CD4-positive, alpha-beta T cell (primary cell): Measurements from ENCODE around the gene HTATSF1. TPM values are rescaled to one million over a fixed set of nuclear protein-coding genes. Genes with fewer than 3 reads are reported as not detected.

Source experiments
- ATAC-seq: fragments of 200-7000 bp; cut with Tn5 transposase; one replicate; pipeline ENCODE4 v1.10.0; 2022; ENCODE audit warnings: mild to moderate bottlenecking; ENCODE audit not compliant: poor library complexity
- CTCF ChIA-PET: fragments of 350-600 bp; sonication (Branson Sonifier 250); formaldehyde crosslinking; loops from one replicate; lab custom pipeline; 2021; ENCODE audit warnings: antibody characterized with exemption, inconsistent platforms; lab: Charles Lee
- POLR2A ChIA-PET: fragments of 350-600 bp; sonication (Branson Sonifier 250); formaldehyde crosslinking; loops from one replicate; lab custom pipeline; 2021; ENCODE audit warnings: antibody characterized with exemption, inconsistent platforms; lab: Charles Lee
- DNase-seq, 14 experiments: peaks; one replicate each; pipeline ENCODE4 v3.0.0-alpha.2; 2013 to 2020; ENCODE audit warnings: mixed read lengths in 2 of 14
- H3K27ac ChIP-seq, 2 donors: one replicate each; pipeline versions ENCODE4 v1.5.1 to v1.7.0; 2013; ENCODE audit warnings: low read length in 2 of 2, low read depth in 1 of 2, mild to moderate bottlenecking in 1 of 2
- H3K27me3 ChIP-seq, 2 experiments: 1 replicate in 1 of 2; 2 replicates in 1 of 2; pipeline versions ENCODE4 v1.6.1 to v1.7.0; 2013; ENCODE audit warnings: low read length in 2 of 2, control low read depth in 1 of 2, mild to moderate bottlenecking in 1 of 2, moderate library complexity in 1 of 2; ENCODE audit not compliant: insufficient read depth in 2 of 2, control insufficient read depth in 1 of 2
- H3K36me3 ChIP-seq: one replicate; pipeline ENCODE4 v1.6.1; 2013; ENCODE audit warnings: low read length, control low read depth; ENCODE audit not compliant: insufficient read depth
- H3K4me1 ChIP-seq: one replicate; pipeline ENCODE4 v1.6.1; 2013; ENCODE audit warnings: low read length, control low read depth; ENCODE audit not compliant: insufficient read depth
- H3K4me3 ChIP-seq: one replicate; pipeline ENCODE4 v1.5.1; 2013; ENCODE audit warnings: mild to moderate bottlenecking, low read length, moderate library complexity
- H3K9me3 ChIP-seq, 2 experiments: 1 replicate in 1 of 2; 2 replicates in 1 of 2; pipeline versions ENCODE4 v1.6.1 to v1.7.0; 2013; ENCODE audit warnings: low read length in 2 of 2, mild to moderate bottlenecking in 2 of 2, control low read depth in 1 of 2, moderate library complexity in 1 of 2; ENCODE audit not compliant: control insufficient read depth in 1 of 2, insufficient read depth in 1 of 2
- H3K27ac Mint-ChIP-seq: one replicate; pipeline ENCODE4 v1.8.0; 2020; ENCODE audit warnings: mixed read lengths
- H3K27me3 Mint-ChIP-seq: one replicate; pipeline ENCODE4 v1.8.0; 2021; ENCODE audit warnings: mixed read lengths
- H3K36me3 Mint-ChIP-seq: one replicate; pipeline ENCODE4 v1.8.0; 2021; ENCODE audit warnings: low read depth, mixed read lengths
- H3K4me1 Mint-ChIP-seq: one replicate; pipeline ENCODE4 v1.8.0; 2021; ENCODE audit warnings: low read depth, mixed read lengths
- H3K4me3 Mint-ChIP-seq: one replicate; pipeline ENCODE4 v1.8.0; 2020; ENCODE audit warnings: mild to moderate bottlenecking, mixed read lengths
- H3K9me3 Mint-ChIP-seq: one replicate; pipeline ENCODE4 v1.8.0; 2020; ENCODE audit warnings: mixed read lengths
- intact Hi-C, 2 experiments: fragments of 100-400 bp; cut with DNase I in 1 of 2; cut with micrococcal nuclease in 1 of 2; formaldehyde crosslinking; loops; one replicate each; pipeline versions ENCODE4 v1.15.1 to v1.9.0; 2023 to 2025; cut with DNase I, micrococcal nuclease
- total RNA-seq, 174 experiments: library from RNA in 2 of 174; stranded (reverse) in 2 of 174; gene quantifications; one replicate each; pipeline ENCODE4 v1.2.3 and lab custom pipeline; 2021 to 2026
- TF ChIP-seq, protein P1 (sequence below): fragments of 200-600 bp; IDR thresholded peaks from one replicate; pipeline ENCODE4 v1.8.0; 2022; ENCODE audit warnings: antibody characterized with exemption, mild to moderate bottlenecking

Gene HTATSF1
- total RNA-seq, 2 experiments from 2014 or later = 28.3 to 31.1 TPM

DNA sequence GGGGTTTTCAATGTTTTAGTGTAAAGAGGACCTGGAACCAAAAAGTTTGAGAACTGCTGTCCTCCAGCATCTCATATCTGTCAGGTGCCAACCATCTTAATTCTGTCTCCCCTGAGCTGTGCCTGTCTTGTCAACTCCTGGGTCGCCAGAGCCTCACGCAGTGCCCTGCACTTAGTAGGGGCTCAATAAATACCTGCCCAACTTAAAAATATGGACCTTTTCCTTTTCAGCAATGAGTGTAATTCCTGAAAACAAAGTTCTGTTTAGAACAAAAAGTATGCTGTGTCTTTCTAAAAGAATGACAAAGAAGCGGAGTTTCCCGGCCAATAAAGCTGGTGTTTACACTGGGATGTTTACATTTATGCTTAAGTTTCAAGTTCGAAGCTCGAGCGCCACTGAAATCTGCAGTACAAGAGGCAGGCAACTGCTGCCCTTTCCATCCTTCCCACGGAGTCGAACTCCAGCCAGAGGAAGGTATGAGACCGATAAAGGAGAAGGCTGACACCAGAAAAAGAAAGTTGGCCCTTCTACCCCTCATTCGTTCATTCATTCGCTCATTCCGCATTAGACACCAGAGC, 1.1 kb upstream of the HTATSF1 start:
- no peaks in the 10 kb centered on the region for H3K9me3 ChIP-seq
- POLR2A ChIA-PET = interaction anchor here (0.6 to 2.5 kb wide), 4 partner anchors 89 to 384 kb away, joined by 4 to 24 read pairs (median 7); partner anchors contain the start of gene RBMX
- intact Hi-C loops = loop anchor here (5.0 to 10.0 kb wide), 6 partner anchors 81 to 971 kb away; partner anchors contain the start of genes INTS6L (in 1 of the 2), MAP7D3 (in 1 of the 2) and MMGT1 (in 1 of the 2)
- TF ChIP-seq, protein P1, sequence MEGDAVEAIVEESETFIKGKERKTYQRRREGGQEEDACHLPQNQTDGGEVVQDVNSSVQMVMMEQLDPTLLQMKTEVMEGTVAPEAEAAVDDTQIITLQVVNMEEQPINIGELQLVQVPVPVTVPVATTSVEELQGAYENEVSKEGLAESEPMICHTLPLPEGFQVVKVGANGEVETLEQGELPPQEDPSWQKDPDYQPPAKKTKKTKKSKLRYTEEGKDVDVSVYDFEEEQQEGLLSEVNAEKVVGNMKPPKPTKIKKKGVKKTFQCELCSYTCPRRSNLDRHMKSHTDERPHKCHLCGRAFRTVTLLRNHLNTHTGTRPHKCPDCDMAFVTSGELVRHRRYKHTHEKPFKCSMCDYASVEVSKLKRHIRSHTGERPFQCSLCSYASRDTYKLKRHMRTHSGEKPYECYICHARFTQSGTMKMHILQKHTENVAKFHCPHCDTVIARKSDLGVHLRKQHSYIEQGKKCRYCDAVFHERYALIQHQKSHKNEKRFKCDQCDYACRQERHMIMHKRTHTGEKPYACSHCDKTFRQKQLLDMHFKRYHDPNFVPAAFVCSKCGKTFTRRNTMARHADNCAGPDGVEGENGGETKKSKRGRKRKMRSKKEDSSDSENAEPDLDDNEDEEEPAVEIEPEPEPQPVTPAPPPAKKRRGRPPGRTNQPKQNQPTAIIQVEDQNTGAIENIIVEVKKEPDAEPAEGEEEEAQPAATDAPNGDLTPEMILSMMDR = no peak
- Mint-ChIP-seq H3K36me3 (peaks cover 23% of the 10 kb centered on the region), H3K27ac (peak overlapping the region; percentile 100), H3K9me3 (no peaks in the 10 kb centered on the region), H3K27me3 (no peaks in the 10 kb centered on the region), H3K4me3 (peak overlapping the region; percentile 96), H3K4me1 (peaks cover 26% of the 10 kb centered on the region)
- H3K4me1 ChIP-seq = peaks cover 7% of the 10 kb centered on the region
- peak overlapping the region; percentile 70 for H3K4me3 ChIP-seq
- peaks cover 12% of the 10 kb centered on the region for H3K36me3 ChIP-seq
- CTCF ChIA-PET = no interaction called here
- ATAC-seq = no peak
- H3K27me3 ChIP-seq = no peaks in the 10 kb centered on the region
- DNase-seq = no peak
- H3K27ac ChIP-seq = peak overlapping the region; percentile 83 to 85

DNA sequence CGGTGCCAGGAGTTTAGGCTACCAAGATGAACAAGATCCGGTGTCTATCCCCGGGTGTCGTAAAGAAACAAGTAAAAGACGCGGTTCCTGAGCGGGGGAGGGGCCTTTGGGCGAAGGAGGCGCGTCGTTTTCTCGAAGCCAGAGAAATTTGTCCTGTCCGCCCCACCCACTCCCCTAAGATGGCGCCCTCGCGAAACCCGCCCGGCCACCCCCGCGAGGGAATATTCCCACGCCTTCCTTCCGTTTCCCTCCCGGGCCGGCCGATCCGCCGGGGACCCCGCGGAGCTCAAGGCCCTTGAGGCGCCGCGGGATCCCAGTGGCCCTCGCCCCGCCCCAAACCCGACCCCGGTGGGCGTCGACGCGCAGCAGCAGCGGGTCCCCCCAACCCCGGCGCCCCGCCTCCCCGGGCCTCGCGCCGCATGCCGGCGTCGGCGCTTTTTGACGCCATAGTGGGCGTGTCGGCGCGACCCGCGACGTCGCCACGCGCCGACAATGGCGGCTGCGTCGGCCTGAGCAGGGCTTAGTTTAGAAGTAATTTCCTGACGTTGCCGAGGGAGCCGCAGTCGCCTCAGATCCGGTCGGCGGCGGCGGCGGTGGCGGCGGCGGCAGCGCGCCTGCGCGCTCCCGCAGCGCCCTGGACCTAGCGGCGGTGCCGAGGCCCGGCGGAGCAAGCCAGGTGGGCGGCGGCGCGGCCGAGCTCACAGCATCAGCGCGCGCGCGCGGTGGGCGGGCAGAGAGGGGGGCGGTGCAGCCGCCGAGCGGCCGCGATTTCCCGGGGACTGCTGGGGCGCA, 432 bp upstream of the HTATSF1 start:
- POLR2A ChIA-PET = interaction anchor here (0.6 to 2.5 kb wide), 10 partner anchors 11 to 383 kb away, joined by 3 to 24 read pairs (median 3); partner anchors contain the start of gene RBMX
- H3K36me3 Mint-ChIP-seq = peaks cover 28% of the 10 kb centered on the region
- peaks cover 26% of the 10 kb centered on the region for H3K4me1 Mint-ChIP-seq
- peak overlapping the region; percentile 88 for H3K4me3 ChIP-seq
- TF ChIP-seq, protein P1 = no peak
- peak overlapping the region; percentile 96 for H3K4me3 Mint-ChIP-seq
- ATAC-seq (peak; percentile 75), DNase-seq (peak; percentile 71 to 94 (median 82))
- peak overlapping the region; percentile 83 to 85 for H3K27ac ChIP-seq
- no peaks in the 10 kb centered on the region for H3K27me3 ChIP-seq
- peak overlapping the region; percentile 100 for H3K27ac Mint-ChIP-seq
- H3K36me3 ChIP-seq = peaks cover 19% of the 10 kb centered on the region
- intact Hi-C loops = loop anchor here (5.0 to 10.0 kb wide), 6 partner anchors 80 to 972 kb away; partner anchors contain the start of genes INTS6L (in 1 of the 2), MAP7D3 (in 1 of the 2) and MMGT1 (in 1 of the 2)
- H3K4me1 ChIP-seq = peaks cover 7% of the 10 kb centered on the region
- CTCF ChIA-PET = interaction anchor here (0.7 kb wide), 1 partner anchor 248 kb away, joined by 3 read pairs; no protein-coding TSS in a partner anchor
- no peaks in the 10 kb centered on the region for H3K27me3 Mint-ChIP-seq
- H3K9me3 Mint-ChIP-seq = no peaks in the 10 kb centered on the region
- H3K9me3 ChIP-seq = no peaks in the 10 kb centered on the region

GRCh38 chrX:136519069-136519468, 21.7 kb downstream of the HTATSF1 start:
- ATAC-seq = no peak
- Mint-ChIP-seq H3K27ac (no peak overlapping the region), H3K4me1 (no peaks in the 10 kb centered on the region), H3K27me3 (no peaks in the 10 kb centered on the region), H3K4me3 (no peak overlapping the region), H3K9me3 (no peaks in the 10 kb centered on the region), H3K36me3 (no peaks in the 10 kb centered on the region)
- intact Hi-C loops = loop anchor here in 1 of 2 experiments (10.0 kb wide), 1 partner anchor 186 kb away; no protein-coding TSS in a partner anchor
- Histone ChIP-seq H3K4me3 (no peak overlapping the region), H3K9me3 (no peaks in the 10 kb centered on the region), H3K4me1 (no peaks in the 10 kb centered on the region), H3K36me3 (no peaks in the 10 kb centered on the region), H3K27ac (no peak overlapping the region), H3K27me3 (no peaks in the 10 kb centered on the region)
- DNase-seq = no peak
- ChIA-PET POLR2A (no interaction called here), CTCF (no interaction called here)
- TF ChIP-seq, protein P1 = no peak
